DND-41 (cell line): ENCODE measurements around the gene NCL.

Experiments used
- CTCF ChIP-seq: IDR thresholded peaks from 2 replicates; pipeline ENCODE4 v1.5.1; 2012; ENCODE audit warnings: borderline replicate concordance, low read length, moderate library complexity, mild to moderate bottlenecking; ENCODE audit not compliant: poor library complexity, severe bottlenecking; ENCODE audit errors: extremely low read depth
- EZH2 ChIP-seq: IDR thresholded peaks from 3 replicates; pipeline ENCODE4 v1.6.1; 2012; ENCODE audit warnings: borderline replicate concordance, low read depth, mild to moderate bottlenecking, moderate library complexity, low read length, inconsistent platforms; ENCODE audit not compliant: severe bottlenecking

- TF ChIP-seq EZH2 (no peak), CTCF (no peak)
Observed at GRCh38 chr2:231436957-231437356, 27.3 kb downstream of the NCL start.
